WTC11 (cell line): ENCODE measurements around the gene TFB2M.

Experiments
- CREB1 ChIP-seq: sonication (generic); formaldehyde crosslinking; IDR thresholded peaks from 2 replicates; pipeline ENCODE4 v1.8.0; 2023; ENCODE audit warnings: mild to moderate bottlenecking, missing genetic modification reagents
- CREM ChIP-seq: sonication (generic); formaldehyde crosslinking; IDR thresholded peaks from 2 replicates; pipeline ENCODE4 v1.8.1; 2022; ENCODE audit warnings: mild to moderate bottlenecking, missing genetic modification reagents, moderate library complexity
- JUN ChIP-seq: sonication (generic); formaldehyde crosslinking; IDR thresholded peaks from 2 replicates; pipeline ENCODE4 v1.8.0; 2023; ENCODE audit warnings: mild to moderate bottlenecking, missing genetic modification reagents
- NFYB ChIP-seq: sonication (generic); formaldehyde crosslinking; conservative IDR thresholded peaks from 2 replicates; pipeline ENCODE4 v1.8.0; 2022; ENCODE audit warnings: low read depth, missing genetic modification reagents
- RELA ChIP-seq: sonication (generic); formaldehyde crosslinking; IDR thresholded peaks from 2 replicates; pipeline ENCODE4 v1.8.1; 2022; ENCODE audit warnings: missing genetic modification reagents, mild to moderate bottlenecking, borderline replicate concordance
- SMAD3 ChIP-seq: sonication (generic); formaldehyde crosslinking; IDR thresholded peaks from 2 replicates; pipeline ENCODE4 v1.8.0; 2022; ENCODE audit warnings: missing genetic modification reagents, mild to moderate bottlenecking, borderline replicate concordance
- SOX15 ChIP-seq: fragments of 250-450 bp; sonication (Bioruptor Pico); IDR thresholded peaks from 2 replicates; pipeline ENCODE4 v1.9.0; 2021; ENCODE audit warnings: mild to moderate bottlenecking
- ZBTB21 ChIP-seq: sonication (generic); formaldehyde crosslinking; IDR thresholded peaks from 2 replicates; pipeline ENCODE4 v1.8.1; 2023; ENCODE audit warnings: mild to moderate bottlenecking, missing genetic modification reagents, borderline replicate concordance
- ZNF232 ChIP-seq: sonication (generic); formaldehyde crosslinking; IDR thresholded peaks from 2 replicates; pipeline ENCODE4 v1.8.0; 2022; ENCODE audit warnings: mild to moderate bottlenecking, missing genetic modification reagents
- TF ChIP-seq, protein P1 (sequence below): fragments of 200-600 bp; IDR thresholded peaks from 2 replicates; pipeline ENCODE4 v1.8.0; 2022; ENCODE audit warnings: antibody characterized with exemption
- TF ChIP-seq, protein P2 (sequence below): sonication (generic); formaldehyde crosslinking; IDR thresholded peaks from 2 replicates; pipeline ENCODE4 v1.8.0; 2022; ENCODE audit warnings: mild to moderate bottlenecking, missing genetic modification reagents

DNA sequence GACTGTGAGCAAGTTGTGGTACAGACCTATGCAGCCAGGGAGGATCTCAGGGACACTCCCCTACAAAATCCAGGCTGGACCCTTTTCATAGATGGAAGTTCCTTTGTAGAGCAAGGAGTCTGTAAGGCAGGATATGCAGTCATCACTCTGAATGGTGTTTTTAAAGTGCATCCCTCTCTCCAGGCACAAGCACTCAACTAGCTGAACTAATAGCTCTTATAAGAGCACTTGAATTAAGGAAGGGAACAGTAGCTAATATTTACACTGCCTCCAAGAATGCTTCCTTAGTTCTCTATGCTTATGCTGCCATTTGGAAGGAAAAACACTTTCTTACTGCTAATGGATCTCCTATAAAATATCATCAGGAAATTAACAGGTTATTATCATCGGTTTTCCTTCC, 31.9 kb downstream of the TFB2M start:
- TF ChIP-seq JUN (CRISPR knock-in tag): no peak
- no peak for TF ChIP-seq ZBTB21
- TF ChIP-seq CREB1 (CRISPR knock-in tag): no peak
- TF ChIP-seq, protein P1, sequence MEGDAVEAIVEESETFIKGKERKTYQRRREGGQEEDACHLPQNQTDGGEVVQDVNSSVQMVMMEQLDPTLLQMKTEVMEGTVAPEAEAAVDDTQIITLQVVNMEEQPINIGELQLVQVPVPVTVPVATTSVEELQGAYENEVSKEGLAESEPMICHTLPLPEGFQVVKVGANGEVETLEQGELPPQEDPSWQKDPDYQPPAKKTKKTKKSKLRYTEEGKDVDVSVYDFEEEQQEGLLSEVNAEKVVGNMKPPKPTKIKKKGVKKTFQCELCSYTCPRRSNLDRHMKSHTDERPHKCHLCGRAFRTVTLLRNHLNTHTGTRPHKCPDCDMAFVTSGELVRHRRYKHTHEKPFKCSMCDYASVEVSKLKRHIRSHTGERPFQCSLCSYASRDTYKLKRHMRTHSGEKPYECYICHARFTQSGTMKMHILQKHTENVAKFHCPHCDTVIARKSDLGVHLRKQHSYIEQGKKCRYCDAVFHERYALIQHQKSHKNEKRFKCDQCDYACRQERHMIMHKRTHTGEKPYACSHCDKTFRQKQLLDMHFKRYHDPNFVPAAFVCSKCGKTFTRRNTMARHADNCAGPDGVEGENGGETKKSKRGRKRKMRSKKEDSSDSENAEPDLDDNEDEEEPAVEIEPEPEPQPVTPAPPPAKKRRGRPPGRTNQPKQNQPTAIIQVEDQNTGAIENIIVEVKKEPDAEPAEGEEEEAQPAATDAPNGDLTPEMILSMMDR: no peak
- no peak for TF ChIP-seq RELA
- no peak for TF ChIP-seq CREM
- TF ChIP-seq SMAD3 (CRISPR knock-in tag): no peak
- no peak for TF ChIP-seq NFYB (CRISPR knock-in tag)
- TF ChIP-seq ZNF232: no peak
- TF ChIP-seq SOX15 (CRISPR knock-in tag): no peak
- TF ChIP-seq, protein P2, sequence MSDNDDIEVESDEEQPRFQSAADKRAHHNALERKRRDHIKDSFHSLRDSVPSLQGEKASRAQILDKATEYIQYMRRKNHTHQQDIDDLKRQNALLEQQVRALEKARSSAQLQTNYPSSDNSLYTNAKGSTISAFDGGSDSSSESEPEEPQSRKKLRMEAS (CRISPR knock-in tag): no peak
